ENCODE data around the gene KRTAP1-5. TPM values are rescaled to one million over a fixed set of nuclear protein-coding genes. Genes with fewer than 3 reads are reported as not detected.
"Not testable (repeated sequence)": the region's sequence is repeated elsewhere in the genome, so short reads cannot be mapped to it uniquely, and the experiment has no call there.

Gene KRTAP1-5
- total RNA-seq, 4 donors from 2014 or later, result not detected

DNA sequence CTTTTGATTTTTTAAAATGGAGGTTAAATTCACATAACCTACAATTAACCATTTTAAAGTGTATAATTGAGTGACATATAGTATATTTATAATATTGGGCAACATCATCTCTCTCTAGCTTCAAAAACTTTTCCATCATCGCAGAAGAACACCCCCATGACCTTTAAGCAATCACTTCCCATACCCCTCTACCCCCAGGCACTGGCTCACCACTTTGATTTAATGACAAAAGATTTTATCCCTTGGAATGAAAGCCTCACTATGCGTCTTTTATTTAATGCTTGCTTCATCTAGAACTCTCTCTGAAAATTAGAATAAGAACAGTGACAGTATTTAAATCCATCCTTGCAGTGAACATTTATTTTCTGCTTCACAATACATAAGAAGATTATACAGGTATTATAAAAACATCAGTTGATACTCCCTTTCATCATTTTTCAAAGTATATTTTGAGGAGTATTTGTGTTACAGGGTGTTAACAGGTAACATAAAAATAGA, 10.9 kb upstream of the KRTAP1-5 start:
- TF ChIP-seq, protein P1, sequence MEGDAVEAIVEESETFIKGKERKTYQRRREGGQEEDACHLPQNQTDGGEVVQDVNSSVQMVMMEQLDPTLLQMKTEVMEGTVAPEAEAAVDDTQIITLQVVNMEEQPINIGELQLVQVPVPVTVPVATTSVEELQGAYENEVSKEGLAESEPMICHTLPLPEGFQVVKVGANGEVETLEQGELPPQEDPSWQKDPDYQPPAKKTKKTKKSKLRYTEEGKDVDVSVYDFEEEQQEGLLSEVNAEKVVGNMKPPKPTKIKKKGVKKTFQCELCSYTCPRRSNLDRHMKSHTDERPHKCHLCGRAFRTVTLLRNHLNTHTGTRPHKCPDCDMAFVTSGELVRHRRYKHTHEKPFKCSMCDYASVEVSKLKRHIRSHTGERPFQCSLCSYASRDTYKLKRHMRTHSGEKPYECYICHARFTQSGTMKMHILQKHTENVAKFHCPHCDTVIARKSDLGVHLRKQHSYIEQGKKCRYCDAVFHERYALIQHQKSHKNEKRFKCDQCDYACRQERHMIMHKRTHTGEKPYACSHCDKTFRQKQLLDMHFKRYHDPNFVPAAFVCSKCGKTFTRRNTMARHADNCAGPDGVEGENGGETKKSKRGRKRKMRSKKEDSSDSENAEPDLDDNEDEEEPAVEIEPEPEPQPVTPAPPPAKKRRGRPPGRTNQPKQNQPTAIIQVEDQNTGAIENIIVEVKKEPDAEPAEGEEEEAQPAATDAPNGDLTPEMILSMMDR (IDR thresholded peaks at IDR 0.05; ENCODE audit: low read depth), result no peak

DNA sequence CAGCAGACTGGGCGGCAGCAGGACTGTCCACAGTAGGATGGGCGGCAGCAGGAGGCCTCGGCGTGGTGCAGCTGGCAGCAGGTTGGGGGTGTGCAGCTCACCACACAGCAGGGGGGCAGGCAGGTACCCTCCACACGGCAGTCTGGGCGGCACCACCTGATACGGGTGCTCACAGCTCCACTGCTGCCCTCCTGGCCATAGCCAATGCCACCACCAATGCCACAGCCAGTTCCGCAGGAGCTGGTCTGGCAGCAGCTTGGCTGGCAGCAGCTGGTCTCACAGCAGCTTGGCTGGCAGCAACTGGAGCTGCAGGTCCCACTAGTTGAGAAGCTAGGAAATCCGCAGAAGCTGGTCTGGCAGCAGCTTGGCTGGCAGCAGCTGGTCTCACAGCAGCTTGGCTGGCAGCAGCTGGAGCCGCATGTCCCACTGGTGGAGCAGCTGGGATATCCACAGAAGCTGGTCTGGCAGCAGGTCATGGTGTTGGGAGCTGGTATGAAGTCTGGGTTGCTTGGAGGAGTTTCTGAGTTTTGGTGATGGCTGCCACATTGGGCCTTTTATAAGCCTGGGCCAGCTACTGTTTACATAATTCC, 7.4 kb upstream of the KRTAP1-5 start, which contains the start of gene KRTAP1-3:
KRTAP1-3 (minus strand) TSS at position 529 of the 590 bp plus-strand sequence; CDS start at position 476, 53 bp downstream.
- TF ChIP-seq, protein P1 (IDR thresholded peaks at IDR 0.05; ENCODE audit: low read depth), result not testable (repeated sequence)

DNA sequence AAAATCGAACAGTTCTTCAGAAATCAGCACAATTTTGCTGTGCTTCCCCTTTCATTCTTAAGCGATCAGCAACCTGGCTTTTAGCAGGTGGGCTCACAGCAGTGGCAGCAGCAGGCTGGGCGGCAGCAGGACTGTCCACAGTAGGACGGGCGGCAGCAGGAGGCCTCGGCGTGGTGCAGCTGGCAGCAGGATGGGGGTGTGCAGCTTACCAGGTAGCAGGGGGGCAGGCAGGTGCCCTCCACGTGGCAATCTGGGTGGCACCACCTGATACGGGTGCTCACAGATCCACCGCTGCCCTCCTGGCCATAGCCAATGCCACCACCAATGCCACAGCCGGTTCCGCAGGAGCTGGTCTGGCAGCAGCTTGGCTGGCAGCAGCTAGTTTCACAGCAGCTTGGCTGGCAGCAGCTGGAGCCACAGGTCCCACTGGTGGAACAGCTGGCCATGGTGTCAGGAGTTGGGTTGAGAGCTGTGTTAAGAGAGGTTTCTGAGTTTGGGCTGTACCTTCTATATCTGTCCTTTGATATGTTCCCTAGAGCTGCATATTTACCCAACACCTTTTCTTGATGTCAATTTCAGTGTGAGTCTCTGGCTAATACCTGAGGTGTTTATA, 2.7 kb upstream of the KRTAP1-5 start, which contains the start of gene KRTAP1-4:
KRTAP1-4 (minus strand) TSS at position 563 of the 613 bp plus-strand sequence; CDS start at position 446, 117 bp downstream.
- TF ChIP-seq, protein P1 (IDR thresholded peaks at IDR 0.05; ENCODE audit: low read depth), result no peak

DNA sequence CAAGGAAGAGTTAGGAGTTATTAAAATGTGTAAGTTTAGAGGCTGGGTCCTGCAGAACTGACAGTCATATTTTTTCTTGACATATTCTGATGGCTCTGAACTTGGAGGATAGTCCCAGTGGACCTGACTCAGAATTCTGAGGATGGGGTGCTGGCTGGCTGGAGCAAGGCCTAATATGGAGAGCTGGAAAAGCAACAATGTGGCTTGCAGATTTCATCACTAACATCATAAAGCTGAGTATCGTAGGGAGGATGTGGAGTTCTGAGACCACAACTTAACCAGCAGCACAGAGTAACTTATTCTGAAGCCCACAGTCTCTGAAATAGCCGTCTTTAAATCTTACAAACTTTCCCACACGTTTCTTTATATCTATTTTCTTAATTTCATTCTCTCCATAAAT, 2.3 kb downstream of the KRTAP1-5 start:
- TF ChIP-seq, protein P1 (IDR thresholded peaks at IDR 0.05; ENCODE audit: low read depth), result no peak

DNA sequence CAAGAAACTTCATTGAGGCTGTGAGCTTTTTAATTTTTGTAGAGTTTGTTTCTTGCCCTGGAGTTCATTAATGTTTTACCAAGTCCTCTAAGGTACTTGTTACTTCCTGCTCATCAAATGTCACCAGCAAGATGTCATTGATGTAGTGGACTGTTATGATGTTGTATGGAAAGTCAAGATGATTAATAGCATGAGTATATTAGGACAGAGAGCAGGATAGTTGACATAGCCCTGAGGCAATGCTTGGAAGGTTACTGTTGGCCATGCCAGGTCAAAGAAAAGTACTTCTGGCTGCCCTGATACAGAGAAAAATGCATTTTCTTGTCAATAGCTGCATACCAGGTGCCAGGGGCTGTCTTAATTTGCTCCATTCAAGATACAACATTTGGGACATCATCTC, 6.7 kb downstream of the KRTAP1-5 start:
- TF ChIP-seq, protein P1 (IDR thresholded peaks at IDR 0.05; ENCODE audit: low read depth), result no peak

DNA sequence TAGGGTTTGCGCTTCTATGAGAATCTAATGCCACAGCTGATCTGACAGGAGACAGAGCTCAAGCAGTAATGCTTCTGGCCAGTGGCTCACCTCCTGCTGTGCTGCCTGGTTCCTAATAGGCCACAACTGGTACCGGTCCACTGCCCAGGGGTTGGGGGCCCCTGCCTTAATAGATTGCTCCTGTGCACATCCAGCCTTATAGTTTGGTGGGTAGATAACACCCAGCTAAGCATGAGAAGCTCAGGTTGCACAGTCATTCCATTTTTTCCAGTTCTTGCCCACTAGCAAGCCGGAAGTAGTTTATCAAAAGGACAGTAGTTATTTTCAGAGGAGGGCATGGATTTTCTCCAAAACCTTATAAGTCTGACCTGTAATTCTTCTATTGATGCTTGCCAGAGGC, 7.6 kb downstream of the KRTAP1-5 start:
- TF ChIP-seq, protein P1 (IDR thresholded peaks at IDR 0.05; ENCODE audit: low read depth), result no peak

DNA sequence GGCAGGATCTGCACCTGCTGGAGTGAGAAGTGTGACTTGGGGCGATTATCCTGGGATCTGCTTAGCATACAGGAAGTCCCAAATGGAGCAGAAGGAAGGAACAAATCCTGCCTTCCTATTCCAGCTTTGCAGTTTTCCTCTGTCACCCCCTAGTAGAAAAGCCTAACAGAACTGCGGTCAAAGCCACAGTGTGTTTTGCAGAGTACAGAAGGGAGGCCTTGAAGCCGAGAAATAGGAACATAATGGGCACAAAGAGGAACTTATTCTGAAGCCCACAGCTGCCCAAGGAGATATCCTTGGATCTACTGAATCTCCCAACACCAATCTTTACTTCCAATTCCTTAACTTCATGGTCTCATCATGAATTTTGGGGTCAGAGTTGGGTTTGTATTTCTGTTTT, 8.5 kb downstream of the KRTAP1-5 start:
- TF ChIP-seq, protein P1 (IDR thresholded peaks at IDR 0.05; ENCODE audit: low read depth), result no peak
